T-helper 2 cell treated with Interferon-gamma antibody and Interleukin-4, amounts not matched to agents 5 μg/mL and 100 μg/mL, for 36 hours (primary cell): Measurements from ENCODE around the gene MTFP1.
A peak's percentile ranks its signal among the peaks of the same experiment; 100 is the strongest.

Experiments used
- DNase-seq: peaks from one replicate; pipeline ENCODE4 v3.0.0; 2021; ENCODE audit warnings: low spot score
- H3K27ac Mint-ChIP-seq: one replicate; pipeline ENCODE4 v1.8.0; 2021; ENCODE audit warnings: mild to moderate bottlenecking, mixed read lengths
- H3K27me3 Mint-ChIP-seq: one replicate; pipeline ENCODE4 v1.8.0; 2021; ENCODE audit warnings: low read depth, mixed read lengths
- H3K36me3 Mint-ChIP-seq: one replicate; pipeline ENCODE4 v1.8.0; 2021; ENCODE audit warnings: low read depth, mixed read lengths
- H3K4me1 Mint-ChIP-seq: one replicate; pipeline ENCODE4 v1.8.0; 2021; ENCODE audit warnings: low read depth, mixed read lengths
- H3K4me3 Mint-ChIP-seq: one replicate; pipeline ENCODE4 v1.8.0; 2022; ENCODE audit warnings: mild to moderate bottlenecking, moderate library complexity, mixed read lengths
- H3K9me3 Mint-ChIP-seq: one replicate; pipeline ENCODE4 v1.8.0; 2021; ENCODE audit warnings: mixed read lengths

The MTFP1 gene

DNA sequence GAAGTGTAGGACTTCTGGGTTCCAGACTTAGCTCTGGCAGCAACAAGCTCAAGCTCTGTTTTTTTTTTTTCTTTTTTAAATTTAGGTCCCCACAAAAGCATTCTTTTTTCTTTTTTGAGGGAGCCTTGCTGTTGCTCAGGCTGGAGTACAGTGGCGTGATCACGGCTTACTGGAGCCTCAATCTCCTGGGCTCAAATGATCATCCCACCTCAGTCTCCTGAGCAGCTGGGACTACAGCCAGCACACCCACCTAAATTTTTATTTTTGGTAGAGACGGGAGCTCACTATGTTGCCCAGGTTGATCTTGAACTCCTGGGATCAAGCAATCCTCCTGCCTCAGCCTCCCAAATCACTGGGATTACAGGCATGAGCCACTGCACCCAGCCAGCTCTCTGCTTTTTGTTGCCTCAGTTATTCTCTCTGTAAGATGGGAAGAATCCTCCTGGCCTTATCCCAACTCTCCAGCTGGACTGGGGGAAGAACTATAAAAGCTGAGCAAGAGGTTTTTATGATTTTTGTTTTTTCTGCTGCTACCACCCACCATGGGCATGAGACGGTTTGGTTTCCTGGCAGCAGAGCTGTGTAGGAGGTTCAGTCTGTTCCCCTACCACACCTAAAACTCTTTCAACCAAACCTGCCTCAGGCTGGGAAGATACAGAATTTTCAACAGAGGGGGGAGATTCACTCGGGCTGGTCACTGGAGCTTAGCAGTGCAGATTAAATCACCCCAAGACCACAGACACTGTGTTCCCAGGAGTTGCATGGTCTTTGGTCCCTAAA, 11.6 kb upstream of the MTFP1 start:
- Mint-ChIP-seq H3K4me1 (peaks cover 16% of the 10 kb centered on the region), H3K4me3 (no peak overlapping the region), H3K36me3 (peaks cover 37% of the 10 kb centered on the region), H3K27ac (no peak overlapping the region), H3K9me3 (no peaks in the 10 kb centered on the region), H3K27me3 (no peaks in the 10 kb centered on the region)
- DNase-seq: no peak

DNA sequence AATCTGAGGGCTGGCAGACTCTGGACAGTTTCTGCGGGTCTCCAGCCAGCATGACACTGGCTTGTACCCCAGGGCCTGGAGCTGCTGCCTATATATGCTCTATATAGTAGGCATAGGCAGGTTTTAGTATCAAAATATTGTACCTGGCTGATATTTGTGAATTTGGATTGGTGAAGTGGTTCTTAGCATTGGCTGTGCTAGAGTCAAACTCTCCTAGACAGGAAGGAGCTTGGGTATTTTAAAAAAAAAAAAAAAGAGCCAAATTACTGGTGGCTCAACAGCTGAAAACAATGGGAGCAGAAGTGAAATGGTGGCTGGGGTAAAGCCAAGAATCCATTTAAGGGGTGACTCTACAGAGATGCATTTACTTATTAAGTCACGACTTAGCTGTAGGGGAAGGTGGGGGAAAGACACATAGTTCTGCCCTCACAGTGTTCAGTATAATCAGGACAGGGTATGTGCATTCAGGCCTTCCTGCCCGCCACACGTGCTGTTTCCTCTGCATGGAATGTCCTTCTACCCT, 11.0 kb upstream of the MTFP1 start:
- no peaks in the 10 kb centered on the region for H3K27me3 Mint-ChIP-seq
- no peaks in the 10 kb centered on the region for H3K9me3 Mint-ChIP-seq
- H3K4me1 Mint-ChIP-seq: peaks cover 18% of the 10 kb centered on the region
- H3K4me3 Mint-ChIP-seq: no peak overlapping the region
- no peak overlapping the region for H3K27ac Mint-ChIP-seq
- peaks cover 40% of the 10 kb centered on the region for H3K36me3 Mint-ChIP-seq
- no peak for DNase-seq

DNA sequence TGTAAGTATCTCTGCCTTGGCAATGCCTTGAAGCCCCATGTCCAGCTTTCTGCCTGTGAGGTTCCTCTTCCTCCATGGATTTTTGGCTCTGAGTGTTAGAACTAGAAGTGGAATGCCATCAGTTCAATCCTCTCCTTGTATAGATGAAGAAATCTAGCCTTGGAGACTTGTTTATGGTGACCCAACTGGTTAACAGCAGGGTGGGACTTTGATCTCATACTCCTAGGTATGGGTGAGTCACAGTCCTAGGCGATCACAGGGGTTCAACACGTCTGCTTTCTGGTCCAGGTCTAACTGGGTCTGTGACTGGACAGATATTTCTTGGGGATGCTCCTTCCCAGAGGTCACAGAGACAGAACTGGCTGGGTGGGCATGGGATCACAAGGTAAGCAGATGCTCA, 9.2 kb upstream of the MTFP1 start:
- Mint-ChIP-seq H3K36me3 (peaks cover 45% of the 10 kb centered on the region), H3K27ac (no peak overlapping the region), H3K27me3 (no peaks in the 10 kb centered on the region), H3K4me3 (no peak overlapping the region), H3K4me1 (peaks cover 28% of the 10 kb centered on the region), H3K9me3 (no peaks in the 10 kb centered on the region)
- no peak for DNase-seq

DNA sequence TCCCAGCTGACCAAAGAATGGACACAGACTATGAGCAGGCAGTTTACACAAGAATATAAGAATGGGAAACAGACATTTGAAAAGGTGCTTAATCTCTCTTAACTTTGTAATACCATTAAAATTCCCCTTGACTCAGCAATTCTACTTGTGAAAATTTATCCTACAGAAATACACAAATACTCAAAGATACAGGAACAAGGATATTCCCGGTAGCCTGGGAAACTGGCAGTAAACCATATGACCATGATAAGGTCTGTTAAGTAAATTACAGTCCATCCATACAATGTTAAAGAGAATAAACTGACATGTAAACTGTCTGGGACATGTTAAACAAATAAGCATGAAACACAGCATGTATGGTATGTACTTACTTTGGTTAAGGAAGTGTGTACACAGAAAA, 8.7 kb upstream of the MTFP1 start:
- Mint-ChIP-seq H3K27me3 (no peaks in the 10 kb centered on the region), H3K4me3 (no peak overlapping the region), H3K36me3 (peaks cover 45% of the 10 kb centered on the region), H3K27ac (no peak overlapping the region), H3K4me1 (peaks cover 31% of the 10 kb centered on the region), H3K9me3 (no peaks in the 10 kb centered on the region)
- DNase-seq: no peak

DNA sequence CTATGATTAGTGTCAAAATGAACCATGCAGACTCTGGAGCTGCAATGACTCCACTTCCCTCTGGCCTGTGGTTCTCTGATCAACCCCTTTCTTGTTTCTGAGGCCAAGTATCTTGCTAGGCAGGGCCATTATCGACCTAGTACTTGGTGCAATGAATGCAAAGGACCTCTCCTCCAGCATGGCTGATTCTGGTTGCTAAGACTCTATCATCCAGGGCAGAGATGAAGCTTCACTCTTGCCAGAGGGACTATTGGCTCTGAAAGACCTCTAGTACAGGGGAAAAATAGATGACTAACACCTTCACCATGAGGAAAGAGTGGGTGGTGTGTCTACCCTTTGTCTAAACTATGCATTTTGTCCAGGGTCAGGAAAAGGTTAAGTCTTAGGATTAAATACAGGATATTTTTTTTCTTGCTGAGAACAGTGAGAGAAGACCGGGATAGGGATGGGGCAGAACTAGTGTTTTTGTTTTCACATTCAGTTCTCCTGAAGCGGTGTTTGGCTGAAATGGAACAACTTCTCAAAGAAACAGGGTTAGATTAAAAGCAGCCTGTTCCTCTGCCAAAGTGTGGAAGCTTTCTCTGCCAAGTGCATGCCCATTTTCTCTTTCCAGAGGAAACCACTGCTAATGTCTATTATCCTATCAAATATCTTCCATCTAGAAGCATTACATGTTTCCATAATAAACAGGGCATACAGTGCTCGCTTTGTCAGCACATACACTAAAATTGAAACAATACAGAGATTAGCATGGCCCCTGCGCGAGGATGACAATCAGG, 5.0 kb upstream of the MTFP1 start:
- DNase-seq: no peak
- Mint-ChIP-seq H3K27me3 (no peaks in the 10 kb centered on the region), H3K4me3 (peak overlapping the region; percentile 52), H3K9me3 (no peaks in the 10 kb centered on the region), H3K36me3 (peaks cover 47% of the 10 kb centered on the region), H3K27ac (peak overlapping the region; percentile 23), H3K4me1 (peaks cover 39% of the 10 kb centered on the region)

DNA sequence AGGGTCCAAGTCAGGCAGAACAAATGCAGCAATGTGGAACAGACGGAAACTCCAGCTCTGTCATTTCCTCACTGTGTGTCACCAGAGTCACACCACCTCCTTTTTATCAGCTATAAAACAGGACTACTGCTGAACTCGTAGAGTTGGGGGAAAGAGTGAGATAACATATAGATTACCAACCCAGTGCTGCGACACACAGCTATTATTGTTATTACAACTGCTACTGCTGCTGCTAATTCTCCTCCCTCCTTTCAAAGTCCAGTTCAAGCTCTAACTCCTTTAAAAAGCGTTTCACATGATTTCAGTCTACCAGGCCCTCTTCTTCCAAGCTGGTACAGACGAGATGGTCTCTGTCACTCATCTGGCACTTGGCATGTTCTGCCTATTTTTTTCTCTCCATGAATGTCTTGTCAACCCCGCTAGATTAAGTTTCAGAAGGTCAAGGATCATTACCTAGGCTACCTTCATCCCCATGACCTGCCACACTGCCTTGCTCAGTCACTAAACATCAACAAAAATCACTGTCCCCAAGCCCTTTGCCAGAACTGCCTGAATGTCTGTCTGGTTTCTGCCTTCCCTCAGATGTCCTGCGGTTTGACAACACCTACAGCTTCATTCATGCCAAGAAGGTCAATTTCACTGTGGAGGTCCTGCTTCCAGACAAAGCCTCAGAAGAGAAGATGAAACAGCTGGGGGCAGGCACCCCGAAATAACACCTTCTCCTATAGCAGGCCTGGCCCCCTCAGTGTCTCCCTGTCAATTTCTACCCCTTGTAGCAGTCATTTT, 3.7 kb upstream of the MTFP1 start:
- Mint-ChIP-seq H3K36me3 (peaks cover 39% of the 10 kb centered on the region), H3K4me1 (peaks cover 46% of the 10 kb centered on the region), H3K4me3 (peak overlapping the region; percentile 98), H3K27me3 (no peaks in the 10 kb centered on the region), H3K9me3 (no peaks in the 10 kb centered on the region), H3K27ac (peak overlapping the region; percentile 85)
- peak; percentile 42 for DNase-seq

DNA sequence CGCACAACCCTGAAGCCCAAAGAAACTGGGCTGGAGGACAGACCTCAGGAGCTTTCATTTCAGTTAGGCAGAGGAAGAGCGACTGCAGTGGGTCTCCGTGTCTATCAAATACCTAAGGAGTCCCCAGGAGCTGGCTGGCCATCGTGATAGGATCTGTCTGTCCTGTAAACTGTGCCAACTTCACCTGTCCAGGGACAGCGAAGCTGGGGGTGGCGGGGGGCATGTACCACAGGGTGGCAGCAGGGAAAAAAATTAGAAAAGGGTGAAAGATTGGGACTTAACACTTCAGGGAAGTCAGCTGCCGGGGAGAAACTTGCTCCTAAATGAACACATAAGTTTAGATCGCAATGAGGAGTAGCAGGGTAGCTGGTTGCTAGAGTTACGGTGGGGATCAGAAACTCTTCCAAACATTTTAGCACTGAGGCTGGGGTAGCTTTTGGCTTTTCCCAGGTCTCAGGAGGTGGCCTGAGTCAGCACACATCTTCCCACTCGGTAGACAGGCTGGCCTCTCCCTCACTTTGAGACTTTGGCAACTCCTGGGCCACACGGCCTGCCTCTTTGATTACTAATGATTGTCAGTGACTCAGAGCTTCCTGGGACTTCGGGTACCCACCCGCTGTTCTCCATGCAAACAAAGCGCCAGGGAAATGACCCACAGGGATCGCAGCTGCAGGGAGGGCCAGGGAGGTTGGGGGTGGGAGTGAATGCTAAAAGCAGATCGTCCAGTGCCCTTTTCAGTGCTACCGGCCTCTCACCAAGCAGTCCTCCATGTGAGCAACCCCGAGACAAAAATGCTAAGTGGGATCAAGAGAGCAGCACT, 2.9 kb upstream of the MTFP1 start:
- no peaks in the 10 kb centered on the region for H3K9me3 Mint-ChIP-seq
- peak overlapping the region; percentile 98 for H3K4me3 Mint-ChIP-seq
- peaks cover 43% of the 10 kb centered on the region for H3K36me3 Mint-ChIP-seq
- peak overlapping the region; percentile 85 for H3K27ac Mint-ChIP-seq
- DNase-seq: peak; percentile 64
- peaks cover 51% of the 10 kb centered on the region for H3K4me1 Mint-ChIP-seq
- no peaks in the 10 kb centered on the region for H3K27me3 Mint-ChIP-seq

GRCh38 chr22:30423301-30423958, 2.1 kb upstream of the MTFP1 start:
- Mint-ChIP-seq H3K36me3 (peaks cover 43% of the 10 kb centered on the region), H3K4me1 (peaks cover 51% of the 10 kb centered on the region), H3K4me3 (peak overlapping the region; percentile 98), H3K9me3 (no peaks in the 10 kb centered on the region), H3K27me3 (no peaks in the 10 kb centered on the region), H3K27ac (peak overlapping the region; percentile 99)
- DNase-seq: peak; percentile 71

- peak overlapping the region; percentile 98 for H3K4me3 Mint-ChIP-seq
- peaks cover 44% of the 10 kb centered on the region for H3K36me3 Mint-ChIP-seq
- H3K27ac Mint-ChIP-seq: peak overlapping the region; percentile 99
- no peaks in the 10 kb centered on the region for H3K9me3 Mint-ChIP-seq
- peaks cover 51% of the 10 kb centered on the region for H3K4me1 Mint-ChIP-seq
- no peaks in the 10 kb centered on the region for H3K27me3 Mint-ChIP-seq
- DNase-seq: peak; percentile 99
These were observed 1.5 kb upstream of the MTFP1 start for GRCh38 chr22:30423959-30424533.

DNA sequence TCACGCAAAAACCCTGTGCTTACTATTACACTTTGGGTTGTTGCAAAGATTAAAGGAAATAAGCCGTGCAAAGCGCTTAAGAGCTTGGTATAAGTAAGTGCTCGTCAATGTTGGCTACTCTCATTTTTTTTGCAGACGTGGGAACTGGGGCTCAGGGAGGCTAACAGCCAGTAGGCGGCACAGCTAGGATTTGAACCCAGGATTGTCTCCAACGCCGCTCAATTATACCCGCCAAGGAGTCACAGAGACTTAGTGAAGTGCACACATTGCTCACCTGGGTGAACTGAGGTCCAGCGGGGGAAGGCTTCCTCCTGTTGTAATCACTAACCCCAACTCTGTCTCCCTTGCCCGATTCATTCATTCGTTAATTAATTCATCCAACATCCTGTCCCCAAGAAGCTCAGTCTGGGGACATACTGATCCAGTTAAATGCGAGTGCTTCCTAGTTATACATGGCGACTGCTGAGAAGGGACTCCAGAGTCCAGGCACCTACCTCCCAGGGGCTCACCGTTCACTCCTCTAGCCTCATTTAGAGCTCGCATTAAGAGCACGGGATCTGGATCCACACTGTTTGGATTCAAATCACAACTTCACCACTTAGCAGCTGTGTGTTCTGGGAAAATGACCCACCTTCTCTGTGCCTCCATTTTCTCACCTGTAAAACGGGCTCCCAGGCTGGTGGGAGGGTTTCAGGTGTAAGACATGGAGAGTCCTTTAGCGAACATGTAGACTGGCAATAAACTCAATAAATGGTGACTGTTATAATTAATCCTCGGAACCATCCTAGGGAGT, 838 bp upstream of the MTFP1 start:
- H3K27ac Mint-ChIP-seq: peak overlapping the region; percentile 99
- H3K4me1 Mint-ChIP-seq: peaks cover 49% of the 10 kb centered on the region
- peaks cover 43% of the 10 kb centered on the region for H3K36me3 Mint-ChIP-seq
- H3K4me3 Mint-ChIP-seq: peak overlapping the region; percentile 98
- H3K9me3 Mint-ChIP-seq: no peaks in the 10 kb centered on the region
- no peak for DNase-seq
- no peaks in the 10 kb centered on the region for H3K27me3 Mint-ChIP-seq

DNA sequence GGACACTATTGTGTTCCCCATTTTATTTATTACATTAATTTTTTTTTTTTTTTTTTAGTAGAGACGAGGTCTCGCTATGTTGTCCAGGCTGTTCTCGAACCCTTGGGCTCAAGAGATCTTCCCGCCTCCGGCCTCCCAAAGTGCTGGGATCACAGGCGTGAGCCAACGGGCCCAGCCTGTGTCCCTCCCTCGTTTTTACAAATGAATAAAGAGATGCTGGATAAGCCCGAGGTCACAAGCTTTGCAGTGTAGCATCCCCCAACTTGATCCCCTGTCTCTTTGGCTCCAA, 297 bp upstream of the MTFP1 start:
- Mint-ChIP-seq H3K9me3 (no peaks in the 10 kb centered on the region), H3K4me1 (peaks cover 49% of the 10 kb centered on the region), H3K36me3 (peaks cover 43% of the 10 kb centered on the region), H3K27ac (peak overlapping the region; percentile 92), H3K4me3 (peak overlapping the region; percentile 98), H3K27me3 (no peaks in the 10 kb centered on the region)
- DNase-seq: no peak
